ENCODE data around the gene FREM1. TPM values are rescaled to one million over a fixed set of nuclear protein-coding genes. Genes with fewer than 3 reads are reported as not detected.

FREM1 gene
- total and polyA plus RNA-seq, 4 donors: 0.33 to 21.8 (median 1.3) TPM

GRCh38 chr9:14719231-14719923 lies 190.9 kb downstream of the FREM1 start:
- H3K9ac ChIP-seq (ENCODE audit: insufficient read depth in 1 of 2, low read length in 2 of 2): no peak overlapping the region
- no peak for ATAC-seq (ENCODE audit: insufficient read depth, low FRiP score)
- WGBS, 2 donors: 69 to 71% methylated on average over 8 of the region's 8 CpGs
- H3K27ac ChIP-seq (ENCODE audit: low read depth in 1 of 2, low read length in 1 of 2): no peak overlapping the region
- H3K9me3 ChIP-seq (ENCODE audit: control insufficient read depth in 4 of 4, insufficient read depth in 3 of 4, low read length in 3 of 4): no peaks in the 10 kb centered on the region
- no peaks in the 10 kb centered on the region for H3K4me1 ChIP-seq (ENCODE audit: control insufficient read depth in 5 of 5, insufficient read depth in 5 of 5, low read length in 5 of 5)
- no peak overlapping the region for H3K4me3 ChIP-seq
- TF ChIP-seq CTCF (IDR thresholded peaks at IDR 0.05; ENCODE audit: control extremely low read depth, extremely low read depth): no peak
- no peaks in the 10 kb centered on the region for H3K36me3 ChIP-seq (ENCODE audit: control insufficient read depth in 4 of 4, insufficient read depth in 4 of 4, low read length in 4 of 4)
- DNase-seq: no peak
- H3K27me3 ChIP-seq (ENCODE audit: control insufficient read depth in 3 of 3, insufficient read depth in 3 of 3, low read length in 2 of 3): peaks cover 0 to 5% (median 3%) of the 10 kb centered on the region in 3 donors

- DNase-seq (peak in 1 of 3 donors; percentile 7), ATAC-seq (ENCODE audit: insufficient read depth, low FRiP score) (no peak)
- 64 to 80% methylated on average over 4 of the region's 4 CpGs for WGBS, 2 donors
- no peaks in the 10 kb centered on the region for H3K4me1 ChIP-seq (ENCODE audit: control insufficient read depth in 5 of 5, insufficient read depth in 5 of 5, low read length in 5 of 5)
- no peak for TF ChIP-seq CTCF (IDR thresholded peaks at IDR 0.05; ENCODE audit: control extremely low read depth, extremely low read depth)
- no peaks in the 10 kb centered on the region for H3K36me3 ChIP-seq (ENCODE audit: control insufficient read depth in 4 of 4, insufficient read depth in 4 of 4, low read length in 4 of 4)
- H3K4me3 ChIP-seq: no peak overlapping the region
- H3K9ac ChIP-seq (ENCODE audit: insufficient read depth in 1 of 2, low read length in 2 of 2): no peak overlapping the region
- H3K27me3 ChIP-seq (ENCODE audit: control insufficient read depth in 3 of 3, insufficient read depth in 3 of 3, low read length in 2 of 3): peaks cover 0 to 5% (median 3%) of the 10 kb centered on the region in 3 donors
- no peak overlapping the region for H3K27ac ChIP-seq (ENCODE audit: low read depth in 1 of 2, low read length in 1 of 2)
- H3K9me3 ChIP-seq (ENCODE audit: control insufficient read depth in 4 of 4, insufficient read depth in 3 of 4, low read length in 3 of 4): peaks cover 0 to 2% (median 0%) of the 10 kb centered on the region in 4 donors
Observed at GRCh38 chr9:14715102-14715501, 195.1 kb downstream of the FREM1 start.

GRCh38 chr9:14713187-14713767 lies 197.0 kb downstream of the FREM1 start:
- ATAC-seq (ENCODE audit: insufficient read depth, low FRiP score) (no peak), DNase-seq (no peak)
- Histone ChIP-seq H3K4me1 (ENCODE audit: control insufficient read depth in 5 of 5, insufficient read depth in 5 of 5, low read length in 5 of 5) (no peaks in the 10 kb centered on the region), H3K36me3 (ENCODE audit: control insufficient read depth in 4 of 4, insufficient read depth in 4 of 4, low read length in 4 of 4) (no peaks in the 10 kb centered on the region), H3K27me3 (ENCODE audit: control insufficient read depth in 3 of 3, insufficient read depth in 3 of 3, low read length in 2 of 3) (no peaks in the 10 kb centered on the region), H3K9me3 (ENCODE audit: control insufficient read depth in 4 of 4, insufficient read depth in 3 of 4, low read length in 3 of 4) (peaks cover 0 to 4% (median 0%) of the 10 kb centered on the region in 4 donors), H3K4me3 (no peak overlapping the region), H3K27ac (ENCODE audit: low read depth in 1 of 2, low read length in 1 of 2) (no peak overlapping the region), H3K9ac (ENCODE audit: insufficient read depth in 1 of 2, low read length in 2 of 2) (no peak overlapping the region)
- WGBS, 2 donors: 84 to 88% methylated on average over 3 of the region's 3 CpGs
- no peak for TF ChIP-seq CTCF (IDR thresholded peaks at IDR 0.05; ENCODE audit: control extremely low read depth, extremely low read depth)

Data from lung (tissue), 12 donors.